Measurements from ENCODE around the gene OBSCN. TPM values are rescaled to one million over a fixed set of nuclear protein-coding genes. Genes with fewer than 3 reads are reported as not detected.

Gene OBSCN
- total and polyA plus RNA-seq, 2 of the 4 experiments (the other 2 are of a cell fraction): 4.1 to 9.5 TPM

- Histone ChIP-seq H3K27ac (ENCODE audit: insufficient read depth, low read length) (no peak within 1 kb of the TSS; the same call in 1 of the 2 replicates), H4K20me1 (ENCODE audit: insufficient read depth, low read length) (peaks cover 13% of the 10 kb centered on the region; the same call in 1 of the 2 replicates), H3K36me3 (ENCODE audit: control insufficient read depth, insufficient read depth, low read length) (peaks cover 11% of the 10 kb centered on the region), H3K9ac (ENCODE audit: low read depth, low read length) (peak within 1 kb of the TSS; percentile 42), H2AFZ (replicated peaks; ENCODE audit: low read length, poor library complexity) (peak within 1 kb of the TSS; percentile 65), H4K5ac (ENCODE audit: low read depth, low read length) (no peak within 1 kb of the TSS), H3K4me2 (ENCODE audit: low read depth, low read length) (peak within 1 kb of the TSS; percentile 68), H2AK5ac (ENCODE audit: low read depth, low read length) (peak within 1 kb of the TSS; percentile 4; the same call in 1 of the 2 replicates), H3K4ac (ENCODE audit: low read depth, low read length) (peak within 1 kb of the TSS; percentile 12; the same call in 1 of the 2 replicates), H3K27me3 (ENCODE audit: control insufficient read depth, insufficient read depth, low read length) (no peaks in the 10 kb centered on the region; the same call in 1 of the 2 replicates), H2BK5ac (ENCODE audit: low read depth, low read length, poor library complexity, severe bottlenecking) (no peak within 1 kb of the TSS), H2BK15ac (ENCODE audit: low read depth, low read length) (no peak within 1 kb of the TSS), H3K18ac (ENCODE audit: low read depth, low read length) (no peak within 1 kb of the TSS), H2BK20ac (ENCODE audit: low read depth, low read length) (no peak within 1 kb of the TSS), H2AK9ac (replicated peaks; ENCODE audit: low read depth, low read length, poor library complexity) (peak within 1 kb of the TSS; percentile 91), H2BK120ac (ENCODE audit: low read depth, low read length) (no peak within 1 kb of the TSS), H3K4me1 (ENCODE audit: control insufficient read depth, insufficient read depth, low read length) (peaks cover 4% of the 10 kb centered on the region; the same call in 1 of the 2 replicates), H3K9me3 (ENCODE audit: control insufficient read depth, insufficient read depth, low read length) (no peaks in the 10 kb centered on the region), H3K9me1 (ENCODE audit: insufficient read depth, low read length) (peaks cover 7% of the 10 kb centered on the region; the same call in 1 of the 2 replicates), H3K56ac (ENCODE audit: extremely low read depth, insufficient read depth, low read length) (no peak within 1 kb of the TSS), H3K14ac (replicated peaks; ENCODE audit: low read depth, low read length) (no peak within 1 kb of the TSS), H3K23ac (ENCODE audit: low read depth, low read length) (peak within 1 kb of the TSS; percentile 67), H3K4me3 (ENCODE audit: insufficient read depth, low read depth, low read length) (peak within 1 kb of the TSS; percentile 42), H4K8ac (ENCODE audit: low read depth in 2 of 2, low read length in 2 of 2) (peak within 1 kb of the TSS in 1 of 2 experiments; percentile 12; a peak in 1 of 4 replicates), H4K91ac (ENCODE audit: insufficient read depth, low read depth, low read length) (no peak within 1 kb of the TSS), H3K79me1 (ENCODE audit: low read depth in 1 of 2, low read length in 2 of 2) (peaks cover 6 to 8% of the 10 kb centered on the region in 2 experiments)
- ATAC-seq (ENCODE audit: low read depth) (peak; percentile 72), DNase-seq (no peak)
- in situ Hi-C loops (cut with MboI; ENCODE audit: low sequenced_read_pairs) (no loop called here), dilution Hi-C loops (cut with HindIII; ENCODE audit: low sequenced_read_pairs, unreplicated experiment) (no loop called here), intact Hi-C loops (cut with micrococcal nuclease) (no loop called here)
- ChIA-PET CTCF (no interaction called here), POLR2A (ENCODE audit: unreplicated experiment) (no interaction called here)
- WGBS, 2 experiments (ENCODE audit: extremely low coverage in 2 of 2, insufficient read length in 1 of 2): 10% methylated on average over 14 of the region's 59 CpGs; no CpG with 5 or more reads in 1 of the 2 experiments
- BruUV-seq (replicated peaks): no TSS peak
- TF ChIP-seq CTCF (conservative IDR thresholded peaks at IDR 0.05; ENCODE audit: low read depth, low read length): peak; percentile 17; the same call in 1 of the 2 replicates
- no peak for TF ChIP-seq SMC3 (IDR thresholded peaks at IDR 0.05; ENCODE audit: low read depth, low read length)
- no peak for TF ChIP-seq CEBPB (IDR thresholded peaks at IDR 0.05; ENCODE audit: low read depth, low read length)
- TF ChIP-seq CHD1 (IDR thresholded peaks at IDR 0.05; ENCODE audit: low read depth, low read length): no peak
- no peak for TF ChIP-seq RCOR1 (IDR thresholded peaks at IDR 0.05; ENCODE audit: insufficient replicate concordance, low read length)
These were observed 208.5 kb downstream of the OBSCN start, which contains the start of gene TRIM17 for GRCh38 chr1:228416217-228416933. TSS of gene TRIM17 (minus strand) at chr1:228416861. CDS start at chr1:228415072, 1,789 bp downstream.
